Measurements from ENCODE around the gene TBC1D22A. TPM values are rescaled to one million over a fixed set of nuclear protein-coding genes. Genes with fewer than 3 reads are reported as not detected.
A peak's percentile ranks its signal among the peaks of the same experiment; 100 is the strongest.

Gene TBC1D22A
- total and polyA plus RNA-seq, 9 of the 15 experiments (the other 6 are each of a cell fraction or from before 2014, with no cell fraction given), result 0.20 to 11.5 (median 5.2) TPM

GRCh38 chr22:46935506-46936377 is 173.3 kb downstream of the TBC1D22A start (continued):
- TF ChIP-seq ATF3 (IDR thresholded peaks at IDR 0.05) (peak; percentile 80), ATF3 (CRISPR knock-in tag; conservative IDR thresholded peaks at IDR 0.05) (no peak), DPF2 (IDR thresholded peaks at IDR 0.05) (no peak), MTA2 (IDR thresholded peaks at IDR 0.05; ENCODE audit: low read depth) (peak; percentile 22; the same call in 1 of the 2 replicates), PBX2 (CRISPR knock-in tag; IDR thresholded peaks at IDR 0.05; ENCODE audit: low read depth) (no peak), PBX2 (tag; conservative IDR thresholded peaks at IDR 0.05; ENCODE audit: low read depth) (peak; percentile 70), CEBPB (tag; IDR thresholded peaks at IDR 0.05) (peak; percentile 86), OTX1 (CRISPR knock-in tag; IDR thresholded peaks at IDR 0.05) (no peak), NR2C2 (CRISPR knock-in tag; IDR thresholded peaks at IDR 0.05) (peak; percentile 92), NR2C2 (tag; IDR thresholded peaks at IDR 0.05) (peak; percentile 97), CEBPG (CRISPR knock-in tag; IDR thresholded peaks at IDR 0.05) (0 out of 2 replicates have a peak, but pooled peaks have one; percentile 60), CEBPG (tag; conservative IDR thresholded peaks at IDR 0.05 in 1 of 2, IDR thresholded peaks at IDR 0.05 in 1 of 2) (no peak; a peak in 1 of 4 replicates), KHSRP (IDR thresholded peaks at IDR 0.05) (no peak), VEZF1 (CRISPR knock-in tag; IDR thresholded peaks at IDR 0.05) (peak; percentile 53), HNRNPK (IDR thresholded peaks at IDR 0.05; ENCODE audit: low read depth, low read length, poor library complexity, severe bottlenecking) (no peak), ZNF592 (IDR thresholded peaks at IDR 0.05) (peak; percentile 46; the same call in 1 of the 2 replicates), RBM25 (IDR thresholded peaks at IDR 0.05; ENCODE audit: low read depth, low read length, severe bottlenecking) (no peak), NFRKB (IDR thresholded peaks at IDR 0.05; ENCODE audit: low read depth) (peak; percentile 42; the same call in 1 of the 2 replicates)

Data from K562 (cell line).